HUDEP-2 (cell line): ENCODE data around the gene KPNA4.

Experiments used
- DNase-seq, 76 experiments: peaks; one replicate each; lab custom pipeline; 2025; ENCODE audit not compliant: unreplicated experiment in 76 of 76; lab: John Stamatoyannopoulos, UW

The KPNA4 gene

GRCh38 chr3:160501325-160501724, 64.0 kb downstream of the KPNA4 start:
- no peak for DNase-seq

DNA sequence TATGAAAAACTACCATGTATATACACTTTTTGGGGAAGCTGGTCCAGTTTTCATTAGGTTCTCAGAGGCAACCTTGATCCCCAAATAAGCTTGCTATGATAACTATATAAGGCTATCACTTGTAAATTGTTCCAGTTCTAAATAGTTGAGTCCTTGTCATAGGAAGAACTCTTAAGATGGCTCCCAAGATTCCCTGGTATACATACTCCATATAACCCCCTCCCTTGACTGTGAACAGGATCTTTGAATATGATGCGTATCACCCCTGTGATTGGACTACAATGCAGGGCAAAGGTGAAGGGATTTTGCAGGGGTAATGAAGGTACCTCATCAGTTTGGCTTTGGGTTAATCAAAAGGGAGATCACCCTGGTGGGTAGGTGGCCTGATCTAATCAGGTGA, 67.2 kb downstream of the KPNA4 start:
- no peak for DNase-seq

DNA sequence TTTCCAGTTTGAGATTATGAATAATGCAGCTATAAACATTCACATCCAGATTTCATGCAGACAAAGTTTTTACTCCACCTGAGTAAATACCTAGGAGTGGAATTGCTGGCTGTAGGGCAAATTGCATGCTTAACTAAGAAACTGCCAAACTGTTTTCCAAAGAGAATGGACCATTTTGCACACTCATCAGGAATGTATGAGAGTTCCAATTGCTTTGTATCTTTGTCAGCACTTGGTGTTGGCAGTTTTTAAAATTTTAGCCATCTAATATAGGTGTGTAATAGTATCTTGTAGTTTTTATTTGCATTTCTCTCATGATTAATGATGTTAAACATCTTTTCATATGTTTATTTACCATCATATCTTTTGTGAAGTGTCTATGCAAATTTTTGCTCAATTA, 75.2 kb downstream of the KPNA4 start:
- DNase-seq = no peak

GRCh38 chr3:160486459-160486869, 78.9 kb downstream of the KPNA4 start:
- peak in 6 of 76 experiments; percentile 2 to 18 (median 12) for DNase-seq

- no peak for DNase-seq
Measured at GRCh38 chr3:160482796-160483195, 82.6 kb downstream of the KPNA4 start.

DNA sequence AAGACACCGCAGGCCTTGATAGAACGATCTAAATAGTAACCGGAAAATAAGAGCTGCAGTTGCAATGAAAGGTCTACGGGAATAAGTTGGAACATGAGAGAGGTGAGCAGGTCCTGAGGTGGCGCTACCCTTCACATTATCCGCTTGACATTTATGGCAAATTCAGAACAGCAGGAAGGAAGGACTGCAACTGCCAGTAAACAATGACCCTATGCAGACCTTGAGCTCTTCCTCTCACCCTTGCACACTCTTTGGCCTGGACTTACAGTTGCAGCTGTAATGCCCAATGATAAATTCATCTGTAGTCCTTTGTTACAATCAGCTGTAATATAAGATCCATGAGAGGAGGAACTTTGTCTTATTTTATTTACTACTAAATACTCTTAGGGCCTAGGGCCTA, 83.5 kb downstream of the KPNA4 start:
- no peak for DNase-seq

- no peak for DNase-seq
Measured at GRCh38 chr3:160480931-160481330, 84.4 kb downstream of the KPNA4 start.

GRCh38 chr3:160479376-160479775, 86.0 kb downstream of the KPNA4 start:
- DNase-seq = no peak

GRCh38 chr3:160478338-160478737, 87.0 kb downstream of the KPNA4 start:
- no peak for DNase-seq

DNA sequence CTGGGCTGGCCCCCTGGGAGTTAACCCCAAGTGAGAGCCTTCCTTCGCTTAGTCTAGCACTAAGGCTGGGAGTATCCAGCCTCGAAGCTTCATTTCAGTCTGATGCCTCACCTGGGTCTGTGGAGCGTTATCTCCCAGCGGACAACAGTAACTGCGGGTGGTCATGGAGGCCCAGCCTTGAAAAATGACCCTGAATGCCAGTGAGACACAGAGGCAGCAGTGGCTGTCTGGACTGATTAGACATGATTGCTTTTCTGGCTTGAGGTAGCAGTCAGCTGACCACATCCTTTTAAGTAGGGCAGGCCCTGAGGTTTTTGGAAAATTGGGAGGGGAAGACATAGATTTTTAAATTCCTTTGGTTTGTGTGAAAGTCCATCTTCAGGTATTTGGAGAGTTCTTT, 87.6 kb downstream of the KPNA4 start:
- DNase-seq = no peak

- DNase-seq = no peak
Measured at GRCh38 chr3:160475884-160476283, 89.5 kb downstream of the KPNA4 start.

- no peak for DNase-seq
Measured at GRCh38 chr3:160475153-160475552, 90.2 kb downstream of the KPNA4 start.

DNA sequence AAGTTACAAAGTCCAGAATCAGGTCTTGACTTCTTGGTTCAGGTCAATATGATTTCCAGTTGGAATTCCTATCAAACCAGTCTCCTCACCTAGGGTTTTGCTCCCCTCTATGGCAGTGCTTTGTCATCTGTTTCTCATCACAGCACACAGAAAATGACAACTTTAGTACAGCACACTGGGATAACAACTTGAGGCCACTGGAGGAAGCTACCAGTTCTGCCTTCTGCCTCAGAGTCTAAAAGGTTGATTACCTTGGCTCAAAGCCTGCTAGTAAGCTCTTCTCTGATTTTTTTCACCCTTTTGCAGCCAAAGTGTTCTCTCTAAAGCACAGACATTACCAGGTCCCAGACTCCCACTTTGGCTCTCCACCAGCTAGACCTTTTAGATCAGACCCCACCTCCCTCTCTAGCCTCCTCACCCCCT, 90.9 kb downstream of the KPNA4 start:
- DNase-seq = no peak

GRCh38 chr3:160473978-160474377, 91.4 kb downstream of the KPNA4 start:
- no peak for DNase-seq

DNA sequence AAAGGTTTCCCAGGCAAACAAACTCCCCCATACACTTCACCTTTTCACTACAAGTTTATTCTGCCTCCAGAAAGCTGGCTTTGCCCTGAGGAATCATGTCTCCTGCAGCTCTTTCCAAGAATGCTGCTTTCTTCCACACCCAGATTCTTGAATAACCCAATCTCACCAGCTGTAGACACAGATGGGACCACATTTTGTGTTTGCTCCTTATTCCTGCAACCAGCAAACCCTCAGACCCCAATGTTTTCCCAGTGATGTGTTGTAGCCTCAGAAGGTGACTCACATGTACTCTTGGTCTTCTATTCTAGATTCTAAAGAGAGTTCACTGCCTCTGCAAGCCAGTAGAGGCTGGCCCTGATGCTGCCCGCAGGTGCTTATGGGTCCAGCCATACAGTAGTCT, 92.2 kb downstream of the KPNA4 start:
- DNase-seq = no peak

GRCh38 chr3:160472344-160472743, 93.0 kb downstream of the KPNA4 start:
- no peak for DNase-seq

DNA sequence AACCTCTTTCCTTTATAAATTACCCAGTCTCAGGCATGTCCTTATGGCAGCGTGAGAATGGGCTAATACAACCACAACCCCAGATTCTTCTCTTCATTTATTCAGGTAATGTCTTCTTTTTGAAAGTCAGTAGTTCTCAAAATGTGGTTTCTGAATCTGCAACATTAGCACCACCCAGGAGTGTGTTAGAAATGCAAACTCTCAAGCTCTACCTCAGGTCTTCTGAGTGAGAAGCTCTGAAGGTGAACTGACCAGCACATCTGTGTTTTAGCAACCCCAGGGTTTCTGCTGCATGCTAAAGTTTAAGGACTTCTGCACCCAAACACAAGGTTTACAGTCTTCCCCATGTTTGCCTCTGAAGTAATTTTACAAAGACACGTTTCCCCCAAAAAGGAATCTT, 93.5 kb downstream of the KPNA4 start:
- DNase-seq = no peak

GRCh38 chr3:160470181-160470580, 95.2 kb downstream of the KPNA4 start:
- no peak for DNase-seq

- DNase-seq = no peak
Measured at GRCh38 chr3:160464971-160465370, 100.4 kb downstream of the KPNA4 start.

- no peak for DNase-seq
Measured at GRCh38 chr3:160464321-160464720, 101.0 kb downstream of the KPNA4 start.

DNA sequence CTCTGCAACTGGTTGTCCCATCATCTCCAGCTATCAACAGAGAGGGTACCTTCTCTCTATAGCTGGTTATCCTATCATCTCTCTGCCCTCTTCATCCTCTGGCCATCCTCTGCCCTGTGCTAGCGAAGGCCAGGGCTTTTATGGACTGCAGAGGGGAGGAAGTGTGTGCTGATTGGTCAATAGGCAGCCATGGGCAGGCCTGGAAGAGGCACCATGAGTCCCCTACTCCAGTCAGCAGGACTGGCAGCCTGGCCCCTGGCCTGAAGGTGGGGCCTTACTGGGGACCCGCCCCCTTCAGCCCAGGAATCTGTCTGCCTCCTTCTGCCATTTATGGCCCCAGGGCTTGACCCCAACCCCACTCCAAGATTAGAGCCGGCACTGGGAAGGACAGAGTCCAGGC, 105.3 kb downstream of the KPNA4 start:
- no peak for DNase-seq

DNA sequence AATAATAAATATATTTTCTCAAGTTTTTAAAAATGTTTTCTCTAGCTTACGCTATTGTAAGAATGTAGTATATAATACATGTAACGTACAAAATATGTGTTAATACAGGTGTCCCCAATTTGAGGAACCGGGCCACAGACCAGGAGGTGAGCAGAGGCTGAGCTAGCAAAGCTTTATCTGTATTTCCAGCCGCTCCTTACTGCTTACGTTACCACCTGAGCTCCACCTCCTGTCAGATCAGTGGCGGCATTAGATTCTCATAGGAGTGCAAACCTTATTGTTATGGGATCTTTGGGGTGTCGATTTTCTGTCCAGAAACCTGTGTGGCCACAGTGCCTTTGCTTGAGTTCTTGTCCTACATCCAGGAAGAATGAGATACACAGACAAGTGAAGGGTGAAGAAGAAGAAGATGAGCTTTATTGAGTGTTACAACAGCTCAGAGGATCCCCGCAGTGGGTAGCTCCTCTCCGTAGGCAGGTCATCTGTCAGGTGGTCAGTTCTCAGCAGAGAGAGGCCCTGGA, 105.9 kb downstream of the KPNA4 start:
- DNase-seq = no peak

GRCh38 chr3:160458151-160458550, 107.2 kb downstream of the KPNA4 start:
- DNase-seq = peak in 2 of 76 experiments; percentile 12 to 45
